GM10266 (cell line): ENCODE measurements around the gene SFSWAP.

Source experiments
- DNase-seq: peaks from one replicate; pipeline ENCODE4 v3.0.0; 2012; ENCODE audit errors: extremely low spot score
- CTCF ChIP-seq: IDR thresholded peaks from 2 replicates; pipeline ENCODE4 v1.5.1; 2012; ENCODE audit warnings: mild to moderate bottlenecking, low read depth; ENCODE audit not compliant: control insufficient read depth, insufficient read depth; ENCODE audit errors: missing control alignments

The SFSWAP gene

GRCh38 chr12:131782061-131782460 is 71.2 kb downstream of the SFSWAP start:
- no peak for DNase-seq
- no peak for TF ChIP-seq CTCF

GRCh38 chr12:131783915-131784541 is 73.1 kb downstream of the SFSWAP start:
- TF ChIP-seq CTCF = peak; percentile 3
- DNase-seq = peak; percentile 66

- no peak for DNase-seq
- TF ChIP-seq CTCF = no peak
Observed at GRCh38 chr12:131784909-131785762, 74.2 kb downstream of the SFSWAP start.

DNA sequence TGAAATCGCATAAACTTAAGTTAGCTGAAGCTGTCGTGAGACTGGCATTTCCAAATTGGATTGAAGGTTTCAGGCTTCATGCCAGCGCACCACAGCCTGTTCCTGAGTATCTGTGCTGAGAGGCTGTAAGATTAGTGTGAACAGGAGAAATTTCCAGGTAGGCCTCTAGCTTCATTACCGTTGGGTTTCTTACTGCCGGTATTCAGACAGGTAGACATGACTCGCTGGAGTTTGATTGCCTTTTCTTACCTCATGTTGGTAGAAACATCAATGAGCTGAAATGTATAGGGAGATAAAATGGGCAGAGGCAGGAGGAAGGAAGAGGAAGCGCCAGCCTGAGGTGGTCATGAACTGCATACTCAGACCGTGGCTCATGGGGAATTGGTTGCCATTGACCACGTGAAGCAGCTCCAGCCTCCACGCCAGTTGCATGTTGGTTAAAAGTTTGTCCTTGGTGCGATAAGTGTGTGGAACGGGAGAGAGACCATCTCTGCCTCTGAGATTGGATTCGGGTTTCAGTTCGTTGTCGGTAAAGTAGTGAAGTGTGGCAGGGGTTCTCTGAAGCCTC is 75.0 kb downstream of the SFSWAP start:
- no peak for TF ChIP-seq CTCF
- DNase-seq = no peak

GRCh38 chr12:131786331-131786730 is 75.4 kb downstream of the SFSWAP start:
- no peak for DNase-seq
- no peak for TF ChIP-seq CTCF

- TF ChIP-seq CTCF = no peak
Observed at GRCh38 chr12:131787143-131787660, 76.3 kb downstream of the SFSWAP start.

GRCh38 chr12:131788070-131788469 is 77.2 kb downstream of the SFSWAP start:
- no peak for DNase-seq
- no peak for TF ChIP-seq CTCF

More at GRCh38 chr12:131787143-131787660, 76.3 kb downstream of the SFSWAP start:
- DNase-seq = no peak
